GM06990 (cell line): ENCODE measurements around the gene TPP2.

Source experiments
- DNase-seq: peaks from one replicate; pipeline ENCODE4 v3.0.0-alpha.2; 2011; ENCODE audit not compliant: insufficient read length; ENCODE audit errors: extremely low read depth
- H3K27me3 ChIP-seq: replicated peaks from 2 replicates; pipeline ENCODE4 v1.6.0; 2011; ENCODE audit warnings: low read length; ENCODE audit not compliant: control insufficient read depth, insufficient read depth
- H3K36me3 ChIP-seq: 2 replicates; pipeline ENCODE4 v1.5.1; 2011; ENCODE audit warnings: low read length; ENCODE audit not compliant: control insufficient read depth, insufficient read depth
- H3K4me3 ChIP-seq: replicated peaks from 2 replicates; pipeline ENCODE4 v1.5.1; 2011; ENCODE audit warnings: low read depth, mild to moderate bottlenecking, control low read depth, low read length
- CTCF ChIP-seq: IDR thresholded peaks from 2 replicates; pipeline ENCODE4 v1.5.1; 2011; ENCODE audit warnings: low read length, control low read depth, mild to moderate bottlenecking, inconsistent platforms; ENCODE audit not compliant: insufficient read depth, poor library complexity, severe bottlenecking

The TPP2 gene

DNA sequence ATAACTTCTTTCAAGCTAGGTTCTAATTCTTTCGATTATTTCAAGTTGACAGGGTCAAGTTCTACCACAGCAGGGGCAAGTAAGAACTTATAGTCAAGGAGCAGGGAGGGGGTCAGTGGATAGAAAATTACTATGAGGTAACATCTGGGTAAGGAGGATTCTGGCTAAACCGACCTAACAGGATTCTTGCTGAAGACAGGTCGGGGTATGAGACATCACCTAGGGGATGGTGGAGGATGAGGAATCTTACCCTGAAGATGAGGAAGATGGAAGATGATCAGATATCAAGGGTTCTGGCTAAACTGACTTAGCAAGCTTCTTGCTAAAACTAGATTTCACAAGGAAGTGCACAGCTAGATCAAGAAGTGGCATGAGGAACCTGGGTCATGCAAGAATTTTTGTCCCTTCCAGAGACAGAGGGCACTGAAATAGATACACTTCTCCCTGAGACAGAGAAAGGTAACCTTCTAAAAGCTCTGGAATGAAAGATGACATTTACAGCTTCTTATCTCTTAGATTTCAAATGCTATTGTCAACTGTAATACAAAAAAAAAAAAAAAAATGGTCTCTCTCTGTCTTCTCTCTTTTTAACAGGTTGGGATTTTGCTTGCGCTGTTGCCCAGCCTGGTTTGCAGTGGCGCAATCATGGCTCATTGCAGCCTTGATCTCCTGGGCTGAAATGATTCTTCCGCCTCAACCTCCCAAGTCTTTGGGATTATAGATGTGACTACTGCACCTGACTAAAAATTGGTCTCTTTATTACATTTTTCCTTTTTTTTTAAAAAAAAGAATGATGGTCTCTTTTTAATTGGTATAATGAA, 107.7 kb downstream of the TPP2 start:
- TF ChIP-seq CTCF = no peak
- H3K4me3 ChIP-seq = no peak overlapping the region
- no peak for DNase-seq
- no peaks in the 10 kb centered on the region for H3K36me3 ChIP-seq
- H3K27me3 ChIP-seq = no peaks in the 10 kb centered on the region; the same call in none of the 2 replicates

- DNase-seq = no peak
- no peaks in the 10 kb centered on the region for H3K36me3 ChIP-seq
- TF ChIP-seq CTCF = no peak
- no peak overlapping the region for H3K4me3 ChIP-seq
- no peaks in the 10 kb centered on the region; the same call in 1 of the 2 replicates for H3K27me3 ChIP-seq
Observed at GRCh38 chr13:102707467-102707866, 110.7 kb downstream of the TPP2 start.

- Histone ChIP-seq H3K36me3 (no peaks in the 10 kb centered on the region), H3K4me3 (no peak overlapping the region), H3K27me3 (no peaks in the 10 kb centered on the region; the same call in 1 of the 2 replicates)
- DNase-seq = no peak
- TF ChIP-seq CTCF = no peak
Observed at GRCh38 chr13:102708211-102708610, 111.4 kb downstream of the TPP2 start.

GRCh38 chr13:102708991-102709390, 112.2 kb downstream of the TPP2 start:
- no peaks in the 10 kb centered on the region; the same call in 1 of the 2 replicates for H3K27me3 ChIP-seq
- H3K4me3 ChIP-seq = no peak overlapping the region
- H3K36me3 ChIP-seq = no peaks in the 10 kb centered on the region
- DNase-seq = no peak
- TF ChIP-seq CTCF = no peak

DNA sequence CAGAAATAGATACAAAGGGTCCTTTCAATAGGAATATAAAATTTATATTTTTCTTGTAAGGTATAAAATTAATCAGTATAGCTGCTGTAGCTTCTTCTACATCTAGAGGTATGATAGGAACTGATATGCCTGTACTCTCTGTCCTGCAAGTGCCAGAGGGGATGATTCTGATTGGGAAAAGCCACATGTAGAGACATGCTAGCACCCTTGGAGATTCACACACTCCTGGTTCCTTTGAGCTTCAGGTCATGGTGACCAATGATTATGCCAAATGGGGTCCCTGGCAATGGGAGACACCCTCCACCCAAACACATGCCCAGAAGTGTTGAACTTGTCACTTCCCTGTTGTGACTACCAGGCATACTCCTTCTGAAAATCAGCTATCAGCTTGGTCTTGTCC, 112.8 kb downstream of the TPP2 start:
- no peaks in the 10 kb centered on the region for H3K36me3 ChIP-seq
- no peak for TF ChIP-seq CTCF
- no peaks in the 10 kb centered on the region; the same call in 1 of the 2 replicates for H3K27me3 ChIP-seq
- no peak overlapping the region for H3K4me3 ChIP-seq
- DNase-seq = no peak
